NCI-H2227 treated with DMSO at 0.1 percent for 48 hours (cell line): ENCODE results near the gene COL18A1.
"Not testable (repeated sequence)": the region's sequence is repeated elsewhere in the genome, so short reads cannot be mapped to it uniquely, and the experiment has no call there.

ENCODE experiments used
- DNase-seq: peaks from one replicate; lab custom pipeline; 2025; lab: John Stamatoyannopoulos, UW

COL18A1 gene

GRCh38 chr21:45522986-45523385 is 118.0 kb downstream of the COL18A1 start:
- DNase-seq: no peak

GRCh38 chr21:45523411-45524101 is 118.6 kb downstream of the COL18A1 start:
- no peak for DNase-seq

DNA sequence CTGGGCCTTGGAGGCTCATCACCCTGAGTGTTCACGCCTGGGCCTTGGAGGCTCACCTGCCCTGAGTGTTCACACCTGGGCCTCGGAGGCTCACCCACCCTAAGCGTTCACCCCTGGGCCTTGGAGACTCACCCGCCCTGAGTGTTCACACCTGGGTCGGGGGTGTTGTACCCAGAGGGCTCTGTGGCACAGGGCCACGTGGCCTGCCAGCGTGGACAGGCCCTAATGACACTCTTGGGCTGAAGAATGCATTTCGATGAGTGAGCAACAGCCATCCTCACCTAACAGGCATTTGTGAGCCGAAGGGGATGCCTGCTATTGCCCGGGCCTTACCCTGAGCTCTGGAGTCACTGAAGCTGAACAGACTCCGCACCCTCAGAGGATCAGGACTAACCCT is 119.8 kb downstream of the COL18A1 start:
- no peak for DNase-seq

- DNase-seq: no peak
Observed at GRCh38 chr21:45525153-45525909, 120.4 kb downstream of the COL18A1 start.

DNA sequence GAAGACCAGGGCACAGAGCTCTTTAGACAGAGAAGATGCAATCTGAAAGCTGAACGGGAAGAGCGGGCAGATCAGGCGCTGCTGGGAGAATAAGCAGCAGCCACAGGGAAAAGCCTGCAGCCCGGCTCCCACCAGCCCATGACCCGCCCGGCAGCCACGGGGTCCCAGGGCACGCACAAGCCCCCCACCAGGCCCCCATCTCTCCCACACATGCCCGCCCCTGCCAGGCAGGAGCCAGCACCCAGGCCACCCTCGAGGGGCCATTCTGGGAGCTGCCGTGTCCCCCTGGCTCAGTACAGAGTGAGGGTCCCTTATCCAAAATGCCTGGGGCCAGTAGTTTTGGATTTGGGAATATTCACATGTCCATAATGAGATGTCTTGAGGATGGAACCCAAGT is 120.9 kb downstream of the COL18A1 start:
- no peak for DNase-seq

- DNase-seq: not testable (repeated sequence)
Observed at GRCh38 chr21:45527151-45527999, 122.4 kb downstream of the COL18A1 start.

DNA sequence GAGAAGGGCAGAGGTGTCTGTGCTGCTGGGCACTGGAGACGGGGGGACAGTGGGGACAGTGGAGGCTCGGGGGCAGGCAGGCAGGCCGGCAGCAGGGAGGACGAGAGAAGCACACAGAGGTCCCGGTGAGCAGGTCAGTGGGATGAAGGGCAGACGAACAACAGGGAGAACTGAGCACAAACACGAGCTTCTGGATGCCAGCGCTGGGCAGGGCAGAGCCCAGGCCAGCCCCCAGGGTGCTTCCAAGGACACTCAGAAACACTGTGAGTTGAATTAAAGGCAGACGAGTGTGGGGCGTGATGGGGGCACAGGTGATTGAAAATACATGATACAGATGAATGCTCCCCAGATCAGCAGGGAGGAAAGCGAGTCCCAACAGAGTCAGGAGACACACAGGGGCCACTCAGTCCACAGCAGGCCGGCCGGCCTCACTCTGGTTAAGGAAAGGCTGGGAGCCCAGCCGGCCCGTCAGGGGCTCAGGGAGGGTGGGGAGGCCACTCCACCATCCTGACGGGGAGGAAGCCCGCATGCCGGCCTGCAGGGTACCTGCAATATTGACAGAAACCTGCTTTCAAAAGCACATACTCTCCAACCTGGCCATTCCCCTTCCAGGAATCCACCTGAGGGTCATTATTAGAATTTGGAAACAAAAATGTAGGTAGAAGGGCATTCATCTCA is 123.2 kb downstream of the COL18A1 start:
- DNase-seq: no peak

- no peak for DNase-seq
Observed at GRCh38 chr21:45528981-45529784, 124.2 kb downstream of the COL18A1 start.

DNA sequence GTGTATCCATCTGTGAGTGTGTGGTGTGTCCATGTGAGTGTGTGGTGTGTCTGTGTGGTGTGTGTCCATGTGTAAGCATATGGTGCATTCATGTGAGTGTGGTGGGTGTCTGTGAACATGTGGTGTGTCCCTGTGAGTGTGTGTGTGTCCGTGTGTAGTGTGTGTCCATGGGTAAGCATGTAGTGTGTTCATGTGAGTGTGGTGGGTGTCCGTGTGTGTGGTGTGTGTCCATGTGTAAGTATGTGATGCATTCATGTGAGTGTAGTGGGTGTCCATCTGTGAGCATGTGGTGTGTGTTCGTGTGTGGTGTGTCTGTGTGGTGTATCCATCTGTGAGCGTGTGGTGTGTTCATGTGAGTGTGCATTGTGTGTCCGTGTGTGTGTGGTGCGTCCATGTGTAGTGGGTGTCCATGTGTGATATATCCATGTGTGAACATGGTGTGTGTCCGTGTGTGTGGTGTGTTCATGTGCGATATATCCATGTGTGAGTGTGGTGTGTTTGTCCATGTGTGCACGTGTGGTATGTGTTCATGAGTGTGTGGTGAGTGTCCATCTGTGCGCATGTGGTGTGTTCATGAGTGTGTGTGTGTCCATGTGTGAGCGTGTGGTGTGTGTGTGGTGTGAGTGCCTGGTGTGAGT is 124.9 kb downstream of the COL18A1 start:
- DNase-seq: no peak

DNA sequence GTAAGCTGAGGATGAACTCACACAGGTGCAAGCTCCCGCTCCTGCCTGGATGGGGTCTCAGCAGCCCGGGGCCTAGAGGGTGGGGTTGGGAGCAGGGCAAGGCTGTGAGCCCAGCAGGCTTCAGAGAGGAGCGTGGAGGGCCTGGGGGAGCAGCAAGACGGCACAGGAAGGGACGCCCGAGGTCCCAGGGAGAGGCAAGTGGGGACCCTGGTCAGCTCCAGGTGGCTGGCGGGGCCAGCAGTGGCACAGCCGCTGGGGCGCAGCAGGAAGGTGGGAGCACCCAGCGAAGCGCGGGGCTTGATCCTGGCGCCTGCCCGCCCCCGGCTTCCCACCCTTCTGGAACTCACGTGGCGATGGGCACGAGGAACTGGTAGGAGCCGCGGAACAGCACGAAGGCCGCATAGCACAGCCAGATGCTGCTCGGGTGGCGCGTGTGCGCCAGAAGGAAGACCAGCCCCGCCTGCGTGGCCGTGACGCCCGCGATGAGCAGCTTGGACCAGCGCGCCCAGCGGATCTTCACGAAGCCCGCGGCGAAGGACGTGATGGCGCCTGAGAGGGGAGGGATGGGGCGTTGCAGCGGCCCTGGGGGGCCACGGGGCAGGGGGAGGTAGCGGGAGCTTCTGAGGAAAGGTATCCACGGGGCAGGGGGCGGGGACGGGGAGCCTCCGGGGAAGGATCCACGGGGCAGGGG is 125.6 kb downstream of the COL18A1 start:
- no peak for DNase-seq

DNA sequence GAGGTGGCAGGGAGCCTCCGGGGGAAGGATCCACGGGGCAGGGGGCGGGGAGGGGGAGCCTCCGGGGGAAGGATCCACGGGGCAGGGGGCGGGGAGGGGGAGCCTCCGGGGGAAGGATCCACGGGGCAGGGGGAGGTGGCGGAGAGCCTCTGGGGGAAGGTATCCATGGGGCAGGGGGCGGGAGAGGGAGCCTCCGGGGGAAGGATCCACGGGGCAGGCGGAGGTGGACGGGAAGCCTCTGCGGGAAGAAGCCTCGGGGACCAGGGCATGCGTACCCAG is 126.1 kb downstream of the COL18A1 start:
- DNase-seq: not testable (repeated sequence)

DNA sequence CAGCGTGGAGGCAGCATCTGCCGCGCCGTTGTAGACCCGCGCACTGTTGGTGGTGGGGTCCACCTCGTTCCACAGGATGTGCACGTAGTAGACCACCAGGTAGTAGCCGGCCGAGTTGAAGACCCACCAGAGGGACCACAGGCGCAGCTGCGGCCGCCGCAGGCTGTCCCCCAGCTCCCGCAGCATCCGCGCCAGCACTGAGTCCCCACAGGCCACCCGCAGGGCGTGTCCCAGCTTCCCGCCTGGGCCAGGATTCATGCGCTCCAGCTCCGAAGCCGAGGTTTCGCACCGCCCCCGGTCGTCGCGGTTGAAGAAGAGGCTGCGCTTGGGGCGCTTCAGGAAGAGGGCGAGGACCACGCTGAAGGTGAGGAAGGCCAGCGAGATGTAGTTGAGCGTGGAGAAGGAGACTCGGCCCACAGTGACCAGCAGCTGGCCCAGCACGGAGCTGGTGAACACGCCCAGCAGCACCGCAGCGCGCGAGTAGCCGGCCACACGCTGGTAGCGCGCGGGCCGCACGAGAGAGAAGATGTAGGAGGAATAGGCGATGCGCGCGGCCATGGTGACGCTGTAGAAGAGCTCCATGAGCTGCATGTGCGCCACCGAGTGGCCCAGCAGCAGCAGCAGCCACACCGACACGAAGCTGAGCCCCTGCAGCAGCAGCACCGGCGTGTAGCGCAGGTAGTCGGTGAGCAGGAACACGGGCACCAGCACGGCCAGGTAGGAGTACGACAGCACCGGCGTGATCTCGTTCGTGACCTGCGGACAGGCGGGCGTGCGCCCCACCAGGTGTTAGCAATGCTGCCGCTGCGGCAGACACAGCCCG is 126.6 kb downstream of the COL18A1 start:
- DNase-seq: no peak

DNA sequence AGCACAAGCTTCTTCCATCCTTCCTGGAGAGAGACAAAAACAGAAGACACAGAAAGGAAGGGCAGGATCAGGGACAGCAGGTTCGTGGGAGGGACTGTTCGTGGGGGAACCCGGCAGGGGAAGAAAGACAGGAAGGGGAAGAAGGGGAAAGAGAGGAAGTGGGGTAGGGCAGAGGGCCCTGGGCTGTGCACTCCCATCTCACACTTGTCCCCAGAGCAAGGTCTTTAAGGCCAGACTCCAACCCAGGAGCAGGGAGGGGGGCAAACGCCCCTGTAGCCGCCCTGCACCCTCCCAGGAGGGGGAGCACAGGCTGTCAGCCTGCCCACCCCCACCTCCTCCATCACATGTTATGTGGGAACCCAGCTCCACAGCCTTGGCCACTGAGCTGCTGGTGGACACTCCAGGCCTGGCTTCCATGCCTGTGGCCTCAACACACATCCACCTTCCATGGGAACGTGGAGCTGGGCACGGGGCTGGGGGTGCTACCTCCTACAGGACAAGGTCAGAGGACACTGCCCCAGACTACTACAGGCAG is 127.9 kb downstream of the COL18A1 start:
- DNase-seq: no peak

DNA sequence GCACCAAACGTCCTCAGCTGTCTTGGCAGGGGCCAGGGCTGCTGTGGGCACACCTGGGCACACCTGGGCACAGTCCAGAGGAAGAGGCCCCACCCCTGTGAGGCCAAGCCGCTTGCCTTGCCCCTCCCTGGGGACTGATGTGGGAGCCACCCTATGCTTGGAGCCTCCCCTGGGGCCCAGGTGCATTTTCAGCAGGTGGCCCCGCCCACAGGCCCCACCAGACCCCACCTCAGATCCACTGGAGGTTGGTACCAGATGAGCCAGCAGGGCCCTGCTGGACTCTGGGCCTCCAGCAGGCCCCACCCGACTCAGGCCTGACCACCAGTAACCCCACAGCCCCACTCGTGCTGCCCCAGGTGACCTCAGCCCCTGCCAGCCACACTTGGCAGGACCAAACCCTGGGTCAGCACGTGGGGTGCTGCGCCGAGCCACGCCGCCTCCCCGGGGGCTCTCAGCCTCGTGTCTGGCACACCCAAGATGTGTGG is 128.4 kb downstream of the COL18A1 start:
- DNase-seq: no peak

DNA sequence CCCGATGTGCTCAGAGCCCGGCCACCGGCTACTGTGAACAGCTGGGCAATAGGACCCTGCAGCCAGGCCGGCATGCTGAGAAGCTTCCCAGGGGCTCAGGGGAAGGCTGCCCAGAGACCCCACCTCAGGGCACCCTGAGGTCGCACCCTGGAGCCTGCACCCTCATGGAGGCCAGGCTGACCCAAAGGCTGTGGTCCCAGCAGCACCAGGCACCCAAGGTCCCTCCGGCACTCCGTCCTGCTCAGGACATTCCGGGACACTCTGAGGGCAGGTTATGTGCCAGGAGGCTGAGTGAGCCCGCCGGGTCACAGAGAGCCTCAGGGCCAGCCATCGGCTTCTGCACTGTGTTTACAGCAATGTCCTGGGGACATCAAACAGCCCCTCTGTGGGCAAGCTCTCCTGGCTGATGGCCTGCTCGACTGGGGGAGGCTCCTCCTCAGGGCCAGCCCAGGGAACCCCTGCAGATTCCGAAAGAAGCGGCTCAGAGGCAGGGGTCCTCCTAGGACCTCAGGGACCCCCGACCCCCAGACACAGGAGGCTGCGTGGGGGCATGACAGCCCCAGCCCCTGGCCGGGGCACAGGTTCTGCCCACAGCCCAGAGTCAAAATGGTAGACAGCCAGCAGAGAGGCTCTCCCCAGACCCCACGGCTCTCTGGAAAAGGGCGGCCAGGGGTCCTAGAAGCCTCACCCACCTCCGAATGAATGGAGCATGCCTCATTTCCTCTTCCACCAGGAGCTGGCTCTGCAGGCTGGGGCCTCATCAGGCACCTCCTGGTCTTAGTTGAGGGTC is 129.1 kb downstream of the COL18A1 start:
- no peak for DNase-seq

DNA sequence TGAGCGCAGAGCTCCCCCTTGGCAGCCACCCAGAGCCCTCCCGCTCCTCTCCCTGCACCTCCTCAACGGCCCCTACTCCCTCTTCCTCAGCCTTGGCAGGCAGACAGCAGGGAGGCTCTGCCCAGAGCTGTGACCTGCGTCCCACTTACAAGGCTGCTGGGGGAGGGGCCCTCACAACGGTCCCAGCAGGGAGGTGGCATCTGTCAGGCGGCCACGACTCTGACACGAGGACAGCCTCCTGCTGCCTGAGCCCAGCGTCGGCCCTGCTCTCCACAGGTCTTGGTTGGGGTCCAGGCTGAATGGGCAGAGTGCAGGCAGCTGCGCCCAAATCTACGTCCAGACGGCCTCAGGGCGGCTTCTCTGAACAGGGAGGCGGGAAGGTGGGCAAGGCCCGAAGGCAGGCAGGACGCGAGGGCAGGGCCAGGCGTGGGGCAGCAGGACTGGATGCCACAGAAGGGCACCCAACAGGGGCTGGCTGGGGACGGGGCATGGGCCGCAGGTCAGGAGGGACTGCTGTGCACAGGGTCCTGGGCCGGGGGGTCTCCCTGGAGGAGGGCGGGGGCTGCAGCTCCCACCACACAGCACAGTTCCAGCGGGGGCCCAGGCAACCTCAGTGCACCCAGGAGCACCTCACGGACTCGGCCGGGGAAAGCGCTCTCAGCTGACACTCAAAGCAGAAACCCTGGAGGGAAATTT is 129.8 kb downstream of the COL18A1 start:
- peak; percentile 11 for DNase-seq

DNA sequence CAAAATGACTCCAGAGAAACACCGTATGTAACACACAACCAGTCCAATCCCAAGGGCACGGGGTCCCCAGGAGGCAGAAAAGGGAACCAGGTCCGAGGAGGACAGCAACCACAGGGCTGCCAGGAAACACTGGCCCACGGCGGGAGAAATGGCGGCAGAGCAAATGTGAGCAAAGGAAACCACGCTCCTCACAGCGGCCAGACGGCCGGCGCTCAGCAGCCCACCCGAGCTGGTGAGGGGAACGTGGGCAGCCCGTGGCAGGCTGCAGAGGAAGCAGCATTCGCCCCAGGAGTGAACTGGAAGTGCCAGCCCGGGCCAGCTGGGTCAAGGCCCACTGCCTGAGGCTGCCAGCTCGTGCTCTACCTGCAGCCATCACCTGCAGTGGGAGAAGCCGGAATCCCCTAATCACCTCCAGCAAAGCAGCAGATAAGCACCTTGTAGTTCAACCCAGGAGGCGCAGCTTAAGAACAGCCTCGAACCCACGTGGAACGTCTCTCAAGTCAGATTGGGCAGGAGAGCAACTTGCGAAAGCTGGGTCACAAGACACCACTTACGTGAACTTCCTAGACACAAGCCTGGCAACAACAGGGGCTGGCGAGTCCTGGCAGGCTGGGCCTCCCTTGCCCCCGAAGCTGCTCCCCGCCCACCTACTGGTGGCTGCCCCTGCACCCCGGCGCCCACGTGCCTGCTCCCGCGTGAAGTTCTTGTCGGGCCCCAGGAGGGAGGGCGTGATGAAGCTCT is 130.5 kb downstream of the COL18A1 start:
- DNase-seq: no peak
